Liver (tissue), 9 donors: ENCODE results near the gene LMOD1. TPM values are rescaled to one million over a fixed set of nuclear protein-coding genes. Genes with fewer than 3 reads are reported as not detected.

Experiments used
- DNase-seq: peaks from one replicate; pipeline ENCODE4 v3.0.0-alpha.2; 2017; ENCODE audit warnings: low spot score
- H3K27ac ChIP-seq, 2 donors: one replicate each; pipeline ENCODE4 v1.7.0; 2013; ENCODE audit warnings: inconsistent platforms in 2 of 2, low read length in 2 of 2, control low read depth in 1 of 2, low read depth in 1 of 2, mild to moderate bottlenecking in 1 of 2
- H3K27me3 ChIP-seq, 4 donors: one replicate each; pipeline versions ENCODE4 v1.6.1 to v1.7.0; 2013; ENCODE audit warnings: low read length in 3 of 4, inconsistent platforms in 1 of 4, mild to moderate bottlenecking in 1 of 4, moderate library complexity in 1 of 4; ENCODE audit not compliant: control insufficient read depth in 4 of 4, insufficient read depth in 4 of 4
- H3K36me3 ChIP-seq, 4 donors: one replicate each; pipeline versions ENCODE4 v1.6.1 to v1.7.0; 2013; ENCODE audit warnings: low read length in 3 of 4, mild to moderate bottlenecking in 3 of 4, low read depth in 1 of 4, moderate library complexity in 1 of 4; ENCODE audit not compliant: control insufficient read depth in 4 of 4, insufficient read depth in 3 of 4
- H3K4me1 ChIP-seq, 4 donors: one replicate each; pipeline versions ENCODE4 v1.6.1 to v1.7.0; 2013; ENCODE audit warnings: low read length in 3 of 4, mild to moderate bottlenecking in 3 of 4, moderate library complexity in 1 of 4; ENCODE audit not compliant: control insufficient read depth in 4 of 4, insufficient read depth in 4 of 4
- H3K4me3 ChIP-seq, 3 donors: one replicate each; pipeline versions ENCODE4 v1.6.1 to v1.7.0; 2013; ENCODE audit warnings: low read length in 3 of 3, control low read depth in 1 of 3, low read depth in 1 of 3, mild to moderate bottlenecking in 1 of 3
- H3K9ac ChIP-seq, 2 donors: one replicate each; pipeline ENCODE4 v1.7.0; 2013; ENCODE audit warnings: low read length in 2 of 2, mild to moderate bottlenecking in 2 of 2, moderate library complexity in 2 of 2, control low read depth in 1 of 2, low read depth in 1 of 2
- H3K9me3 ChIP-seq, 4 donors: one replicate each; pipeline versions ENCODE4 v1.6.1 to v1.7.0; 2013; ENCODE audit warnings: low read length in 3 of 4; ENCODE audit not compliant: control insufficient read depth in 4 of 4
- CTCF ChIP-seq: fragments of 150-350 bp; IDR thresholded peaks from 2 replicates; pipeline ENCODE4 v1.5.1; 2017; ENCODE audit warnings: improper control_type of control experiment, low read depth, low read length; ENCODE audit not compliant: missing input control
- EGR1 ChIP-seq, 2 donors: IDR thresholded peaks; 2 replicates each; pipeline ENCODE4 v1.6.1; 2016 to 2018; ENCODE audit warnings: antibody characterized with exemption in 2 of 2, low read depth in 2 of 2
- FOXA1 ChIP-seq: IDR thresholded peaks from 2 replicates; pipeline ENCODE4 v1.6.1; 2016; ENCODE audit warnings: antibody characterized with exemption
- FOXA2 ChIP-seq: IDR thresholded peaks from 2 replicates; pipeline ENCODE4 v1.6.1; 2016; ENCODE audit warnings: antibody characterized with exemption
- GABPA ChIP-seq, 2 donors: IDR thresholded peaks in 1 of 2; conservative IDR thresholded peaks in 1 of 2; 2 replicates each; pipeline ENCODE4 v1.6.1; 2016; ENCODE audit warnings: antibody characterized with exemption in 2 of 2, mild to moderate bottlenecking in 1 of 2, moderate library complexity in 1 of 2
- HNF4A ChIP-seq, 2 donors: conservative IDR thresholded peaks; 2 replicates each; pipeline ENCODE4 v1.6.1; 2016; ENCODE audit warnings: antibody characterized with exemption in 2 of 2, mild to moderate bottlenecking in 2 of 2
- JUND ChIP-seq, 2 donors: IDR thresholded peaks; 2 replicates each; pipeline ENCODE4 v1.6.1; 2016; ENCODE audit warnings: antibody characterized with exemption in 2 of 2
- MAX ChIP-seq: IDR thresholded peaks from 2 replicates; pipeline ENCODE4 v1.6.1; 2016; ENCODE audit warnings: antibody characterized with exemption
- NR2F2 ChIP-seq: IDR thresholded peaks from 2 replicates; pipeline ENCODE4 v1.6.1; 2016; ENCODE audit warnings: antibody characterized with exemption
- RAD21 ChIP-seq, 2 donors: IDR thresholded peaks; 2 replicates each; pipeline ENCODE4 v1.6.1; 2016; ENCODE audit warnings: antibody characterized with exemption in 2 of 2, mild to moderate bottlenecking in 2 of 2
- REST ChIP-seq: IDR thresholded peaks from 2 replicates; pipeline ENCODE4 v1.6.1; 2016; ENCODE audit warnings: antibody characterized with exemption, mild to moderate bottlenecking
- SP1 ChIP-seq: IDR thresholded peaks from 2 replicates; pipeline ENCODE4 v1.6.1; 2018; ENCODE audit warnings: antibody characterized with exemption, mild to moderate bottlenecking
- TAF1 ChIP-seq: conservative IDR thresholded peaks from 2 replicates; pipeline ENCODE4 v1.6.1; 2016; ENCODE audit warnings: antibody characterized with exemption, mild to moderate bottlenecking
- YY1 ChIP-seq: IDR thresholded peaks from 2 replicates; pipeline ENCODE4 v1.6.1; 2016; ENCODE audit warnings: antibody characterized with exemption, mild to moderate bottlenecking
- ZBTB33 ChIP-seq: IDR thresholded peaks from 2 replicates; pipeline ENCODE4 v1.6.1; 2016; ENCODE audit warnings: antibody characterized with exemption
- WGBS: extraction: QIAGEN DNeasy Blood & Tissue Kit; methylation state at CpG from one replicate; pipeline ENCODE4 v1.1.7; 2013; 5-methylcytosine and 5-hydroxymethylcytosine counted together
- polyA plus RNA-seq, 2 donors: library from polyadenylated mRNA; stranded (reverse) in 1 of 2; unstranded in 1 of 2; fragments of 200-250 nt in 1 of 2; fragments of >200 nt in 1 of 2; fragmentation: Nextera tagmentation in 1 of 2; extraction: Ambion mirVana in 1 of 2; gene quantifications; one replicate each; pipeline versions ENCODE4 v1.2.1 to v1.2.3, GENCODE V29; 2013 to 2015
- total RNA-seq, 2 donors: library from RNA; depleted of rRNA; stranded (reverse); fragments of >200 nt; gene quantifications; one replicate each; pipeline ENCODE4 v1.2.3, GENCODE V29; 2014
- donor health status: healthy.
- donor health status: healthy.
- donor health status: healthy.
- donor health status: healthy.
- donor health status: healthy.

LMOD1 gene
- total and polyA plus RNA-seq, 4 donors: 0.14 to 4.4 (median 2.2) TPM

- TF ChIP-seq FOXA2 (no peak), HNF4A (conservative IDR thresholded peaks at IDR 0.05) (no peak), CTCF (no peak), TAF1 (no peak), FOXA1 (no peak), JUND (IDR thresholded peaks at IDR 0.05) (no peak), EGR1 (IDR thresholded peaks at IDR 0.05; ENCODE audit: low read depth in 2 of 2) (no peak), REST (no peak), ZBTB33 (no peak)
- no peaks in the 10 kb centered on the region for H3K27me3 ChIP-seq
- H3K36me3 ChIP-seq: no peaks in the 10 kb centered on the region
- peaks cover 10 to 21% (median 14%) of the 10 kb centered on the region in 4 donors for H3K4me1 ChIP-seq
- no peak overlapping the region for H3K4me3 ChIP-seq
- no peak overlapping the region for H3K9ac ChIP-seq
- DNase-seq: no peak
- WGBS: 76% methylated on average over 1 of the region's 1 CpG
- H3K9me3 ChIP-seq: no peaks in the 10 kb centered on the region
- no peak overlapping the region for H3K27ac ChIP-seq
Observed at GRCh38 chr1:201884425-201884824, 61.9 kb downstream of the LMOD1 start.

GRCh38 chr1:201883786-201884185 is 62.6 kb downstream of the LMOD1 start:
- H3K27ac ChIP-seq: no peak overlapping the region
- H3K9me3 ChIP-seq: no peaks in the 10 kb centered on the region
- no peaks in the 10 kb centered on the region for H3K27me3 ChIP-seq
- no peak for DNase-seq
- H3K4me3 ChIP-seq: no peak overlapping the region
- TF ChIP-seq GABPA (IDR thresholded peaks at IDR 0.05 in 1 of 2, conservative IDR thresholded peaks at IDR 0.05 in 1 of 2) (no peak), REST (no peak), YY1 (no peak), RAD21 (IDR thresholded peaks at IDR 0.05) (no peak), SP1 (no peak), EGR1 (IDR thresholded peaks at IDR 0.05; ENCODE audit: low read depth in 2 of 2) (no peak), JUND (IDR thresholded peaks at IDR 0.05) (no peak), NR2F2 (no peak), FOXA2 (no peak), MAX (no peak), CTCF (no peak), TAF1 (no peak)
- WGBS: 51% methylated on average over 7 of the region's 7 CpGs
- peaks cover 5 to 15% (median 9%) of the 10 kb centered on the region in 4 donors for H3K4me1 ChIP-seq
- H3K9ac ChIP-seq: no peak overlapping the region
- no peaks in the 10 kb centered on the region for H3K36me3 ChIP-seq
